Neuronal stem cell (in vitro differentiated cells): ENCODE results near the gene CCL23.

Experiments
- DNase-seq: peaks from one replicate; pipeline ENCODE4 v3.0.0-alpha.2; 2013; ENCODE audit warnings: low spot score
- H2AFZ ChIP-seq: one replicate; pipeline ENCODE4 v1.6.1; 2013; ENCODE audit warnings: mild to moderate bottlenecking, low read length, inconsistent platforms
- H2AK5ac ChIP-seq: 2 replicates; pipeline ENCODE4 v1.6.1; 2013; ENCODE audit warnings: low read depth, mild to moderate bottlenecking, inconsistent platforms, low read length, moderate library complexity, mixed read lengths
- H2BK120ac ChIP-seq: 2 replicates; pipeline ENCODE4 v1.6.1; 2013; ENCODE audit warnings: low read depth, mild to moderate bottlenecking, inconsistent platforms, low read length, moderate library complexity, mixed read lengths
- H2BK12ac ChIP-seq: one replicate; pipeline ENCODE4 v1.6.1; 2013; ENCODE audit warnings: low read length, inconsistent platforms
- H2BK15ac ChIP-seq: 2 replicates; pipeline ENCODE4 v1.6.1; 2013; ENCODE audit warnings: mild to moderate bottlenecking, low read length, inconsistent platforms, mixed read lengths
- H2BK5ac ChIP-seq: one replicate; pipeline ENCODE4 v1.6.1; 2013; ENCODE audit warnings: inconsistent platforms, mild to moderate bottlenecking, low read length, moderate library complexity
- H3K14ac ChIP-seq: one replicate; pipeline ENCODE4 v1.6.1; 2013; ENCODE audit warnings: low read length, inconsistent platforms
- H3K18ac ChIP-seq: 2 replicates; pipeline ENCODE4 v1.6.1; 2013; ENCODE audit warnings: low read length, inconsistent platforms
- H3K23ac ChIP-seq: 2 replicates; pipeline ENCODE4 v1.6.1; 2013; ENCODE audit warnings: low read depth, mild to moderate bottlenecking, mixed read lengths, low read length, inconsistent platforms; ENCODE audit not compliant: poor library complexity
- H3K27ac ChIP-seq: replicated peaks from 3 replicates; pipeline ENCODE4 v1.5.1; 2013; ENCODE audit warnings: low read length, inconsistent platforms
- H3K27me3 ChIP-seq, 3 experiments: 2 replicates each; pipeline ENCODE4 v1.6.1; 2013; ENCODE audit warnings: low read length in 3 of 3, mild to moderate bottlenecking in 2 of 3, inconsistent platforms in 1 of 3, low read depth in 1 of 3, mixed read lengths in 1 of 3, moderate library complexity in 1 of 3; ENCODE audit not compliant: control insufficient read depth in 3 of 3, insufficient read depth in 3 of 3
- H3K36me3 ChIP-seq, 2 donors: replicated peaks in 1 of 2; 2 replicates each; pipeline ENCODE4 v1.6.1; 2013; ENCODE audit warnings: low read length in 2 of 2; ENCODE audit not compliant: control insufficient read depth in 2 of 2, insufficient read depth in 2 of 2
- H3K4ac ChIP-seq: 2 replicates; pipeline ENCODE4 v1.6.1; 2013; ENCODE audit warnings: inconsistent platforms, mild to moderate bottlenecking, low read length, moderate library complexity
- H3K4me1 ChIP-seq, 2 donors: 1 replicate in 1 of 2; 2 replicates in 1 of 2; pipeline ENCODE4 v1.6.1; 2013; ENCODE audit warnings: low read length in 2 of 2, low read depth in 1 of 2; ENCODE audit not compliant: control insufficient read depth in 2 of 2, insufficient read depth in 1 of 2
- H3K4me2 ChIP-seq: one replicate; pipeline ENCODE4 v1.6.1; 2013; ENCODE audit warnings: mild to moderate bottlenecking, low read length, inconsistent platforms; ENCODE audit not compliant: insufficient read depth, poor library complexity, severe bottlenecking
- H3K4me3 ChIP-seq, 2 donors: 2 replicates each; pipeline ENCODE4 v1.5.1; 2013; ENCODE audit warnings: low read length in 2 of 2, mild to moderate bottlenecking in 2 of 2, inconsistent platforms in 1 of 2, moderate library complexity in 1 of 2
- H3K79me1 ChIP-seq: one replicate; pipeline ENCODE4 v1.6.1; 2013; ENCODE audit warnings: low read depth, mild to moderate bottlenecking, inconsistent platforms, low read length, moderate library complexity
- H3K9ac ChIP-seq: one replicate; pipeline ENCODE4 v1.6.1; 2013; ENCODE audit warnings: mild to moderate bottlenecking, low read depth, low read length, inconsistent platforms; ENCODE audit not compliant: poor library complexity
- H3K9me3 ChIP-seq, 2 donors: replicated peaks in 1 of 2; 2 replicates each; pipeline versions ENCODE3 to v1.6.1; 2013; ENCODE audit warnings: low read length in 2 of 2, mild to moderate bottlenecking in 2 of 2, inconsistent platforms in 1 of 2, low read depth in 1 of 2, mixed read lengths in 1 of 2, moderate library complexity in 1 of 2; ENCODE audit not compliant: control insufficient read depth in 2 of 2, insufficient read depth in 1 of 2
- H4K8ac ChIP-seq: one replicate; pipeline ENCODE4 v1.6.1; 2013; ENCODE audit warnings: low read depth, mild to moderate bottlenecking, inconsistent platforms, low read length, moderate library complexity
- H4K91ac ChIP-seq: one replicate; pipeline ENCODE4 v1.6.1; 2013; ENCODE audit warnings: low read length, low read depth, mild to moderate bottlenecking, inconsistent platforms; ENCODE audit not compliant: poor library complexity
- WGBS, 2 donors: extraction: QIAGEN DNeasy Blood & Tissue Kit; methylation state at CpG; one replicate each; pipeline ENCODE4 v1.1.7; 2013; ENCODE audit warnings: missing lambda C conversion rate in 2 of 2, mixed read lengths in 1 of 2; ENCODE audit not compliant: insufficient read length in 2 of 2, insufficient replicate concordance in 1 of 2; ENCODE audit errors: extremely low coverage in 2 of 2; 5-methylcytosine and 5-hydroxymethylcytosine counted together

The CCL23 gene

GRCh38 chr17:36059406-36059805, 41.6 kb upstream of the CCL23 start:
- Histone ChIP-seq H3K4ac (no peak overlapping the region), H2BK15ac (no peak overlapping the region), H3K14ac (no peak overlapping the region), H3K18ac (no peak overlapping the region), H3K36me3 (no peaks in the 10 kb centered on the region), H4K8ac (no peak overlapping the region), H3K4me3 (no peak overlapping the region), H2BK12ac (no peak overlapping the region), H3K27me3 (no peaks in the 10 kb centered on the region), H3K27ac (no peak overlapping the region), H2AK5ac (no peak overlapping the region), H3K23ac (no peak overlapping the region), H2BK5ac (no peak overlapping the region), H2AFZ (no peak overlapping the region), H4K91ac (no peak overlapping the region), H3K9ac (no peak overlapping the region), H3K9me3 (peaks cover 0 to 3% of the 10 kb centered on the region in 2 donors), H3K4me1 (no peaks in the 10 kb centered on the region), H3K4me2 (no peak overlapping the region), H2BK120ac (no peak overlapping the region), H3K79me1 (no peaks in the 10 kb centered on the region)
- WGBS, 2 donors = no CpG with 5 or more reads among the region's 7 CpGs
- no peak for DNase-seq

- Histone ChIP-seq H3K27me3 (no peaks in the 10 kb centered on the region), H2BK12ac (no peak overlapping the region), H3K9ac (no peak overlapping the region), H3K4me1 (no peaks in the 10 kb centered on the region), H2AK5ac (no peak overlapping the region), H3K23ac (no peak overlapping the region), H3K9me3 (no peaks in the 10 kb centered on the region), H3K18ac (no peak overlapping the region), H2BK5ac (no peak overlapping the region), H4K8ac (no peak overlapping the region), H2AFZ (no peak overlapping the region), H3K4ac (no peak overlapping the region), H4K91ac (no peak overlapping the region), H3K27ac (no peak overlapping the region), H3K36me3 (no peaks in the 10 kb centered on the region), H3K14ac (no peak overlapping the region), H2BK120ac (no peak overlapping the region), H3K4me2 (no peak overlapping the region), H3K79me1 (no peaks in the 10 kb centered on the region), H3K4me3 (no peak overlapping the region), H2BK15ac (no peak overlapping the region)
- DNase-seq = no peak
Observed at GRCh38 chr17:36057911-36058310, 40.1 kb upstream of the CCL23 start.

DNA sequence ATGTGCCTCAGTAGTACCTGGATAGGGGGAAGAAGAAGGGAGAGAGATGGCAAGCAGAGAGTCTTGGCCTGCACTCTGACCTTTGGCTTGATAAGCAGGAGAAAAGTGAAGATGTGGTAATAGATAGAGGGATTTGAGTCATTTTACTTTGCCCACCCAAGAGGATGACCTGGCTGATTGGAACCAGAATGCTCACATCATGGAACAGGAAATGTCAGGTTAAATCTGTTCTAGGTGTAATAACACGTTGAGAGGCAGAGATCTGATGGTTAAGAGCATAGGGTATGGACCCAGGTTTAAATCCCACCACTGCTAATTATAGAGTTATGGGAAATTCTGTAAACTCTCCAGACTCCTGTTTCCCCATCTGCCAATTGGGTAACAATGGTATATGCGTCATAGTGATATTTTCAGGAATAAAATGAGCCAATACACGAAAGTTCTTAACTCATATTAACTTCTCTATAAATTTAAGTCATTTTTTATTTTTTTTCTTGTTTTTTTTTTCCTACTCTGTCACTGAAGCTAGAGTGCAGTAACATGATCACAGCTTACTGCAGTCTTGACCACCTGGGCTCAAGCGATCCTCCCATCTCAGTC, 38.2 kb upstream of the CCL23 start:
- no peak overlapping the region for H2BK15ac ChIP-seq

GRCh38 chr17:36055171-36055570, 37.4 kb upstream of the CCL23 start:
- no peak overlapping the region for H2BK120ac ChIP-seq
- no peak overlapping the region for H4K91ac ChIP-seq
- H3K9me3 ChIP-seq = no peaks in the 10 kb centered on the region
- no peak overlapping the region for H3K23ac ChIP-seq
- H2BK15ac ChIP-seq = no peak overlapping the region
- no peak overlapping the region for H2BK12ac ChIP-seq
- WGBS, 2 donors = no CpG with 5 or more reads among the region's 2 CpGs
- H3K4me1 ChIP-seq = no peaks in the 10 kb centered on the region
- no peak overlapping the region for H3K4me2 ChIP-seq
- no peaks in the 10 kb centered on the region for H3K27me3 ChIP-seq
- no peak overlapping the region for H3K18ac ChIP-seq
- no peak overlapping the region for H3K14ac ChIP-seq
- H3K36me3 ChIP-seq = no peaks in the 10 kb centered on the region
- H3K79me1 ChIP-seq = no peaks in the 10 kb centered on the region
- no peak overlapping the region for H3K9ac ChIP-seq
- H3K4me3 ChIP-seq = no peak overlapping the region
- no peak overlapping the region for H2AK5ac ChIP-seq
- H2AFZ ChIP-seq = no peak overlapping the region
- no peak overlapping the region for H2BK5ac ChIP-seq
- H3K27ac ChIP-seq = no peak overlapping the region
- H3K4ac ChIP-seq = no peak overlapping the region
- DNase-seq = no peak
- H4K8ac ChIP-seq = no peak overlapping the region

More for the DNA sequence above, 38.2 kb upstream of the CCL23 start:
- no peak overlapping the region for H3K9ac ChIP-seq
- no peak overlapping the region for H2AK5ac ChIP-seq
- no peak overlapping the region for H3K4ac ChIP-seq
- H3K79me1 ChIP-seq = no peaks in the 10 kb centered on the region
- no peaks in the 10 kb centered on the region for H3K27me3 ChIP-seq
- H3K14ac ChIP-seq = no peak overlapping the region
- H3K18ac ChIP-seq = no peak overlapping the region
- WGBS, 2 donors = no CpG with 5 or more reads among the region's 4 CpGs
- H2BK12ac ChIP-seq = no peak overlapping the region
- no peak overlapping the region for H4K91ac ChIP-seq
- no peak overlapping the region for H4K8ac ChIP-seq
- no peak overlapping the region for H3K4me2 ChIP-seq
- H3K23ac ChIP-seq = no peak overlapping the region
- H2BK120ac ChIP-seq = no peak overlapping the region
- H3K36me3 ChIP-seq = no peaks in the 10 kb centered on the region
- no peaks in the 10 kb centered on the region for H3K9me3 ChIP-seq
- no peak for DNase-seq
- no peak overlapping the region for H3K4me3 ChIP-seq
- no peaks in the 10 kb centered on the region for H3K4me1 ChIP-seq
- H2AFZ ChIP-seq = no peak overlapping the region
- no peak overlapping the region for H2BK5ac ChIP-seq
- no peak overlapping the region for H3K27ac ChIP-seq
